K562 (cell line): ENCODE results near the gene BSPRY. TPM values are rescaled to one million over a fixed set of nuclear protein-coding genes. Genes with fewer than 3 reads are reported as not detected.

Experiments
- ATAC-seq: fragments of 200-7000 bp; cut with Tn5 transposase; 3 replicates; pipeline ENCODE4 v1.9.1; 2020; ENCODE audit warnings: moderate library complexity
- BruUV-seq: library from RNA; stranded (reverse); fragments of 400-500 nt; replicated peaks from 2 replicates; lab custom pipeline; 2021; lab: Mats Ljungman, UMichigan
- CTCF ChIA-PET: fragments of 300-600 bp; formaldehyde crosslinking; extraction: SDS; loops from one replicate; lab custom pipeline; 2021; ENCODE audit warnings: low intra/inter-chr PET ratio; lab: Yijun Ruan, JAX
- POLR2A ChIA-PET: fragments of 300-600, 350-650 bp; sonication (Branson Sonifier 250); formaldehyde crosslinking; extraction: SDS; loops from one replicate; lab custom pipeline; 2021; ENCODE audit warnings: antibody characterized with exemption, inconsistent platforms; lab: Yijun Ruan, JAX
- DNase-seq, 4 experiments: peaks; one replicate each; pipeline versions ENCODE4 v3.0.0 to v3.0.0-alpha.2; 2011 to 2018; ENCODE audit warnings: low spot score in 3 of 4, mixed read lengths in 3 of 4; ENCODE audit errors: extremely low read depth in 1 of 4
- FAIRE-seq: peaks from 2 replicates; lab custom pipeline; 2011; peaks lifted over from hg19 to GRCh38; lab: Jason Lieb, UNC
- H2AFZ ChIP-seq: 2 replicates; pipeline ENCODE4 v1.6.0; 2011; ENCODE audit warnings: low read depth, low read length, control low read depth, inconsistent platforms
- H3K27ac ChIP-seq: fragments of 200-600 bp; 3 replicates; pipeline ENCODE4 v1.8.0; 2011; ENCODE audit warnings: low read depth, mild to moderate bottlenecking, control low read depth, inconsistent platforms, low read length, moderate library complexity, mixed read lengths; ENCODE audit errors: extremely low read depth
- H3K27me3 ChIP-seq, 2 experiments: fragments of 300-600 bp in 1 of 2; 2 replicates in 1 of 2; 3 replicates in 1 of 2; pipeline versions ENCODE4 v1.6.0 to v1.8.0; 2011; ENCODE audit warnings: inconsistent platforms in 2 of 2, low read length in 2 of 2, mild to moderate bottlenecking in 1 of 2, mixed read lengths in 1 of 2, moderate library complexity in 1 of 2; ENCODE audit not compliant: control insufficient read depth in 2 of 2, insufficient read depth in 2 of 2
- H3K36me3 ChIP-seq: fragments of 300-600 bp; 3 replicates; pipeline ENCODE4 v1.8.0; 2011; ENCODE audit warnings: mild to moderate bottlenecking, low read length, inconsistent platforms; ENCODE audit not compliant: control insufficient read depth, insufficient read depth
- H3K4me1 ChIP-seq, 2 experiments: fragments of 200-600 bp in 1 of 2; replicated peaks in 1 of 2; 2 replicates in 1 of 2; 3 replicates in 1 of 2; pipeline versions ENCODE4 v1.5.1 to v1.8.0; 2011; ENCODE audit warnings: inconsistent platforms in 2 of 2, low read length in 2 of 2, mild to moderate bottlenecking in 1 of 2, mixed read lengths in 1 of 2, moderate library complexity in 1 of 2; ENCODE audit not compliant: control insufficient read depth in 2 of 2, insufficient read depth in 2 of 2
- H3K4me2 ChIP-seq: 2 replicates; pipeline ENCODE4 v1.6.1; 2011; ENCODE audit warnings: low read length, control low read depth, inconsistent platforms, mixed read lengths; ENCODE audit not compliant: insufficient read depth
- H3K4me3 ChIP-seq: fragments of 200-600 bp; sonication (generic), shearing (Covaris generic); 2 replicates; pipeline ENCODE4 v1.5.1; 2016; ENCODE audit warnings: control low read depth, inconsistent platforms
- H3K79me2 ChIP-seq: fragments of 200-600 bp; 3 replicates; pipeline ENCODE4 v1.8.0; 2011; ENCODE audit warnings: low read length, inconsistent platforms; ENCODE audit not compliant: control insufficient read depth, insufficient read depth
- H3K9ac ChIP-seq, 2 experiments: 2 replicates each; pipeline versions ENCODE4 v1.6.0 to v1.6.1; 2011; ENCODE audit warnings: low read depth in 2 of 2, low read length in 2 of 2, control low read depth in 1 of 2, inconsistent platforms in 1 of 2, mild to moderate bottlenecking in 1 of 2, mixed read lengths in 1 of 2; ENCODE audit not compliant: insufficient read depth in 1 of 2
- H3K9me1 ChIP-seq: one replicate; pipeline ENCODE4 v1.6.0; 2011; ENCODE audit warnings: inconsistent platforms, mild to moderate bottlenecking, low read length, moderate library complexity; ENCODE audit not compliant: control insufficient read depth, insufficient read depth
- H3K9me3 ChIP-seq: replicated peaks from 2 replicates; pipeline ENCODE4 v1.5.1; 2011; ENCODE audit warnings: low read depth, low read length, inconsistent platforms; ENCODE audit not compliant: control insufficient read depth, insufficient read depth
- H4K20me1 ChIP-seq: replicated peaks from 2 replicates; pipeline ENCODE4 v1.6.1; 2011; ENCODE audit warnings: low read length, inconsistent platforms, mixed read lengths; ENCODE audit not compliant: control insufficient read depth, insufficient read depth
- ATF4 ChIP-seq: fragments of 450-650 bp; formaldehyde crosslinking; IDR thresholded peaks from 2 replicates; pipeline ENCODE4 v1.4.0; 2022; ENCODE audit warnings: mild to moderate bottlenecking, moderate library complexity
- CHD2 ChIP-seq: IDR thresholded peaks from 2 replicates; pipeline ENCODE4 v1.6.1; 2011; ENCODE audit warnings: low read depth, low read length
- CREB3 ChIP-seq: fragments of 450-650 bp; conservative IDR thresholded peaks from 2 replicates; pipeline ENCODE4 v1.6.1; 2016; ENCODE audit warnings: missing genetic modification characterization, low read depth, mild to moderate bottlenecking, missing compliant biosample characterization, moderate library complexity
- CTCF ChIP-seq, 3 experiments: IDR thresholded peaks in 2 of 3; conservative IDR thresholded peaks in 1 of 3; 2 replicates each; pipeline ENCODE4 v1.5.1; 2011 to 2012; ENCODE audit warnings: low read length in 3 of 3, mild to moderate bottlenecking in 3 of 3, control low read depth in 2 of 3, improper control_type of control experiment in 1 of 3, inconsistent platforms in 1 of 3, low read depth in 1 of 3, mixed read lengths in 1 of 3, moderate library complexity in 1 of 3; ENCODE audit not compliant: insufficient read depth in 2 of 3
- ERF ChIP-seq: fragments of 450-650 bp; formaldehyde crosslinking; IDR thresholded peaks from 2 replicates; pipeline ENCODE4 v1.4.0; 2020; ENCODE audit warnings: mild to moderate bottlenecking, mixed read lengths
- HEY1 ChIP-seq: fragments of 250-450 bp; sonication (Bioruptor Pico); IDR thresholded peaks from 2 replicates; pipeline ENCODE4 v1.5.0; 2020; ENCODE audit warnings: mild to moderate bottlenecking, moderate library complexity, borderline replicate concordance
- KDM1A ChIP-seq, 2 experiments: fragments of 450-650 bp; IDR thresholded peaks; 2 replicates each; pipeline ENCODE4 v1.6.1; 2016; ENCODE audit warnings: mild to moderate bottlenecking in 2 of 2
- NONO ChIP-seq, 2 experiments: fragments of 200-400 bp in 1 of 2; fragments of 450-650 bp in 1 of 2; formaldehyde crosslinking in 1 of 2; IDR thresholded peaks; 2 replicates each; pipeline ENCODE4 v1.6.1; 2017; ENCODE audit warnings: low read depth in 2 of 2, mild to moderate bottlenecking in 2 of 2, moderate library complexity in 2 of 2, low read length in 1 of 2
- SAFB ChIP-seq: fragments of 200-400 bp; formaldehyde crosslinking; IDR thresholded peaks from 2 replicates; pipeline ENCODE4 v1.6.1; 2017; ENCODE audit warnings: low read depth, low read length, borderline replicate concordance
- SP2 ChIP-seq: IDR thresholded peaks from 2 replicates; pipeline ENCODE4 v1.6.1; 2011; ENCODE audit warnings: mild to moderate bottlenecking, low read depth, low read length, moderate library complexity; ENCODE audit not compliant: poor library complexity, severe bottlenecking; ENCODE audit errors: extremely low read depth
- SRSF1 ChIP-seq: fragments of 200-400 bp; formaldehyde crosslinking; IDR thresholded peaks from 2 replicates; pipeline ENCODE4 v1.6.1; 2017; ENCODE audit warnings: mild to moderate bottlenecking, low read depth, low read length, moderate library complexity
- THRAP3 ChIP-seq: fragments of 450-650 bp; IDR thresholded peaks from 2 replicates; pipeline ENCODE4 v1.6.1; 2016; ENCODE audit warnings: mild to moderate bottlenecking, inconsistent platforms, borderline replicate concordance
- ZFP91 ChIP-seq: sonication (generic); formaldehyde crosslinking; IDR thresholded peaks from 2 replicates; pipeline ENCODE4 v1.8.0; 2022; ENCODE audit warnings: mild to moderate bottlenecking, missing genetic modification reagents
- ZNF444 ChIP-seq: fragments of 250-450 bp; sonication (Bioruptor Pico); IDR thresholded peaks from 2 replicates; pipeline ENCODE4 v1.4.0; 2020; ENCODE audit warnings: mild to moderate bottlenecking, moderate library complexity
- ZNF699 ChIP-seq: fragments of 250-450 bp; sonication (Bioruptor Pico); IDR thresholded peaks from 2 replicates; pipeline ENCODE4 v1.8.0; 2021; ENCODE audit warnings: mild to moderate bottlenecking, moderate library complexity; ENCODE audit not compliant: insufficient replicate concordance
- WGBS: fragments of 100-300 bp; shearing (Covaris generic); methylation state at CpG from one replicate; pipeline ENCODE4 v1.1.6; 2016; ENCODE audit warnings: low coverage, mixed read lengths; ENCODE audit not compliant: insufficient coverage; ENCODE audit errors: missing lambda C conversion rate; 5-methylcytosine and 5-hydroxymethylcytosine counted together
- in situ Hi-C: fragments of 300-500 bp; cut with MboI; formaldehyde crosslinking; loops from 4 replicates; pipeline ENCODE4 v1.15.0; 2018; ENCODE audit warnings: inconsistent platforms, mixed read lengths
- intact Hi-C: fragments of 100-400 bp; cut with micrococcal nuclease; formaldehyde crosslinking; loops from 2 replicates; pipeline ENCODE4 v1.14.2; 2022
- polyA plus RNA-seq, 8 experiments: library from polyadenylated mRNA; depleted of rRNA in 4 of 8; stranded (reverse) in 5 of 8; unstranded in 3 of 8; fragments of >200 nt; fragmentation: Nextera tagmentation in 2 of 8; fragmentation: Illumina TruSeq in 1 of 8; extraction: Ambion mirVana in 2 of 8; extraction: Trizol in 1 of 8; gene quantifications; 2 replicates each; pipeline versions ENCODE4 v1.2.1 to v1.2.3, GENCODE V29; 2011 to 2014; ENCODE audit warnings: inconsistent platforms in 1 of 8, missing spikeins in 1 of 8
- total RNA-seq, 7 experiments: library from RNA; depleted of rRNA in 6 of 7; stranded (reverse); fragments of >200 nt in 6 of 7; fragmentation: Illumina TruSeq in 2 of 7; extraction: Trizol in 2 of 7; gene quantifications; 2 replicates each; pipeline versions ENCODE4 v1.2.1 to v1.2.3, GENCODE V29; 2011 to 2021; ENCODE audit warnings: low replicate concordance in 1 of 7

The BSPRY gene
- total and polyA plus RNA-seq, 9 of the 15 experiments (the other 6 are each of a cell fraction or from before 2014, with no cell fraction given), result 0.07 to 0.67 (median 0.18) TPM

- in situ Hi-C loops, result no loop called here
- Histone ChIP-seq H3K4me2 (no peak overlapping the region; the same call in 1 of the 2 replicates), H3K27ac (peak overlapping the region; percentile 77; the same call in 1 of the 3 replicates), H4K20me1 (no peaks in the 10 kb centered on the region), H3K27me3 (no peaks in the 10 kb centered on the region), H3K4me1 (peaks cover 11 to 16% of the 10 kb centered on the region in 2 experiments; a peak in 4 of 5 replicates), H3K4me3 (no peak overlapping the region), H3K79me2 (no peaks in the 10 kb centered on the region), H3K9me3 (no peaks in the 10 kb centered on the region), H2AFZ (peak overlapping the region; percentile 67), H3K9ac (peak overlapping the region; percentile 2 to 83; a peak in 2 of 4 replicates), H3K9me1 (no peaks in the 10 kb centered on the region), H3K36me3 (no peaks in the 10 kb centered on the region)
- FAIRE-seq, result peak; percentile 88
- ATAC-seq, result peak; percentile 69
- intact Hi-C loops, result no loop called here
- ChIA-PET CTCF (no interaction called here), POLR2A (interaction anchor here (0.9 to 1.0 kb wide), 3 partner anchors 8 to 67 kb away, joined by 3 to 4 read pairs (median 3); partner anchors contain the start of genes C9orf43 and POLE3)
- DNase-seq, result peak in 3 of 4 experiments; percentile 36 to 90 (median 62)
- no TSS peak for BruUV-seq
- WGBS, result 22% methylated on average over 1 of the region's 1 CpG
- TF ChIP-seq NONO (IDR thresholded peaks at IDR 0.05; ENCODE audit: low read depth in 2 of 2, low read length in 1 of 2) (no peak), ZNF444 (no peak), SRSF1 (no peak), SAFB (no peak), HEY1 (CRISPR knock-in tag) (no peak), KDM1A (IDR thresholded peaks at IDR 0.05) (peak; percentile 14 to 42; a peak in 1 of 4 replicates), ERF (CRISPR knock-in tag) (no peak), CTCF (IDR thresholded peaks at IDR 0.05 in 2 of 3, conservative IDR thresholded peaks at IDR 0.05 in 1 of 3; ENCODE audit: insufficient read depth in 2 of 3, low read depth in 1 of 3, low read length in 3 of 3) (no peak), THRAP3 (no peak), ZNF699 (CRISPR knock-in tag) (no peak), CREB3 (peak; percentile 40; the same call in 1 of the 2 replicates), SP2 (no peak), ATF4 (CRISPR knock-in tag) (no peak), CHD2 (no peak), ZFP91 (CRISPR knock-in tag) (no peak)
Observed at GRCh38 chr9:113343732-113344231, 5.6 kb upstream of the BSPRY start.
